ENCODE data around the gene HS1BP3.

Gene HS1BP3

DNA sequence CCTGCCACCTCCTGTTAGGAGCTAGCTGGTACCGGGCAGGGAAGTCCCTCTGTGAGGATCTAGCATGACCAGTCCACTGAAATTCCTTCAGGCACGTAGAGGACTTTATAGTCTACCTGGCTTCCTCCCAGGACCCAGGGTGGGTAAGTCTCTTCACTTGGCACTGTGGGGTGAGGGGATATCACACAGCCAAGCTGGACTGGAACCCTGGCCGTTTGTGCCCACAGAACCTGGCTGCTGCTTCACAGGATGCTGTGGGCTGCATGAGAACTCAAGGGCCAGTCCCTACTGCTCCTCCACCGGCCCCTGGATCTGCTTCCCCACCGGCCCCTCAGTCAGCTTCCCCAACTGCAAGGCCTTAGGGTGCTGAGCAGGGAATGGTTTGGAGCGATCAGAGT lies 35.8 kb downstream of the HS1BP3 start:
- DNase-seq = no peak

DNA sequence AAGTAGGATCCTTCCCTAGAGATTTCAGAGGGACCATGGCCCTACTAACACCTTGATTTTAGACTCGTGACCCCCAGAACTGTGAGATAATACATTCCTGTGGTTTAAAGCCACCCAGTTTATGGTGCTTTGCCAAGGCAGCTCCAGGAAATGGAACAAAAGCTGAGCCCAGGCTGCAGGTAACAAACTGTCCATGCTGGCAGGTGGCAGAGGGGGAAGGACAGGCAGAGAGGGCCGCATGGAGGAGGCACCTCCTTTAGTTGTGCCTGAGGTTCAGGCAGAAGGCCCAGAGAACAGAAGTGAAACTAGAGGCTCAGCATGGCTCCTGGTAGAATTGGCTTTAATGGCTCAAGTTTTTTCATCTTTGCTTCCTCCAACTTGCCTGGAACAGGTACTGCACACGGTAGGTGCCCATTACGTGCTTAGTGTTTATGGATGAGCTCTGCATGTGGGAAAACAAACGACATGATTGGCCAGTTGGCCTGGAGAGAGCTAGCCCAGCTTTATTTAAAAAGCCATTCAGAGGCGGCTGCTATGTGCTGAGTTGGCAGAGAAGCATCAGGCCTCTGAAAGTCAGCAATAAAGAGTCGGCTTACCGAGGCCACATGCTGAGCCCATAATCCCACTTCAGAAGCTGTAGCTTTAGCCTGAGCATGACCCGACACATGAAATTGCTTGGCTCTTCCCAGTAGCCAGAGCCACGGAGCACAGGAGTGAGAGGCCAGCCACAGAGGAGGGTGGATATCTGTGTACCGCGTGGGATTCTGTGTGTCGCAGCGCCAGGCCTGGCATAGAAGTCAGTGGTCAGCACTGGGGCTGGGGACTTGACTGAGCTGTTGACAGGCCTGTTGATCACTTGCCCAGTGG lies 36.5 kb downstream of the HS1BP3 start:
- no peak for DNase-seq

DNA sequence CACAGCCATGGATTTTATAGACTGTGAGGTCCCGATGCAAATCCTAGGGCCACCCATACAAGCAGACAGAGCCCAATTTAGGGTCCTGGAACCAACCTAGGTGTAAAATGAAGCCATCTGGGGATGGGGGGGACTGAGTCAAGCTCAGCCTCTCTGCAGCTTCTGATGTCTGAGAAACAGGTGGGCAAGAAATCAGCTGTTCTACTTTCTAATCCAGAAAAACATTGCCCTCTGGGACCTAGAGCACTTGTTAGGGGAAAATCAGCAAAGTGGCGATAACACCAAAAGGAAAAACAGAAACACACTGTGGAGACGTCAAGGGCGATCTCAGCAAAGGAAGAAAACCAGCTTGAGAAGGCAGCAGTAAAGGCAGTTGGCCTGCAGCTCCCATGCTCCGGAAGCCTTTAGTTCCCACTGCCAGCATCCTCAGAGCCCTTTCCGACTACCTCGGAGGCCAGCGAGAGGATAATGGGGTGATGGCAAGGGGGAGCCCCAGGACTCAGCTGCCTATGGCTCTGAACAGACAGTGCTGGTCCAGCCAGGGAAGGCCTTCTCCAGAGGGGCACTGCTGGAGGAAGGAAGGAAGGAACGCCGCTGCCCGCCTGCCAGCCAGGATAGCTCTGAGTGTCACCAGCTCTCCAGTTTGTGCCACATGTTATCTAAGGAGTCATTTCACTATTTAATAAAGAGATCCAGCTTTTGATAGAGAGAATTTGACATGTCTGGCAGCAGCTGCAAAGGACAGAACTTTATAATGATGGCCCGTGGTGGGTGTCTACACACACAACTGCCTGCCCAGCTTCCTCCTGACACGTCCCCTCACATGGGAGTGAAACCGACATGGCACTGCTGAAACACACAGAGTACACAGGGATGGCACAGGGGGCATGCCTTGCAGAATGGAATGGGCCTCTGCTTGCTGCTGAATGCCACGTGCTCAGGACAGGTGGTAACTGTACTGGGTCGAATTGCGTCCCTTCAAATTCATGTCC lies 37.7 kb downstream of the HS1BP3 start:
- no peak for DNase-seq

DNA sequence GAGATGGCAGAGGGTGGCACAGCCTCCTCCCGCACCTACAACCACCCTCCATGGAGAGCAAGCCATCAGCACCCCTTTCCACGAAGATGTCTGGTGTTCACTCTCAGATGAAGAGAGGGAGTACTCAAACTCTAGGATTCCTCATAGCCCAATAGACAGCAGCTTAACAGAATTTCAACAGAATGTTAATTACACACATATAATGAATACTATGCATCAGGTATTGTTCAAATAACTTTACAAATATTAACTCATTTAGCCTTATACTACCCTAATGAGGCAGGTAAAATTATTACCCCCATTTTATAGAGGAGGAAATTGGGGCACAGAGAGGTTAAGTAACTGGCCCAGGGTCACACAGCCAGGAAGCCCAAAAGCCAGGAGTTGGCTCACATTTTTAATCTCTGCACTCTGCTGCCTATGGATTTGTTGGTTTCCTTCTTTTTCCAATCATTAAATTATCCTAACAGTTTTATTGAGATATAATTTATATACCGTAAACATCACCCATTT lies 39.0 kb downstream of the HS1BP3 start:
- DNase-seq = no peak

DNA sequence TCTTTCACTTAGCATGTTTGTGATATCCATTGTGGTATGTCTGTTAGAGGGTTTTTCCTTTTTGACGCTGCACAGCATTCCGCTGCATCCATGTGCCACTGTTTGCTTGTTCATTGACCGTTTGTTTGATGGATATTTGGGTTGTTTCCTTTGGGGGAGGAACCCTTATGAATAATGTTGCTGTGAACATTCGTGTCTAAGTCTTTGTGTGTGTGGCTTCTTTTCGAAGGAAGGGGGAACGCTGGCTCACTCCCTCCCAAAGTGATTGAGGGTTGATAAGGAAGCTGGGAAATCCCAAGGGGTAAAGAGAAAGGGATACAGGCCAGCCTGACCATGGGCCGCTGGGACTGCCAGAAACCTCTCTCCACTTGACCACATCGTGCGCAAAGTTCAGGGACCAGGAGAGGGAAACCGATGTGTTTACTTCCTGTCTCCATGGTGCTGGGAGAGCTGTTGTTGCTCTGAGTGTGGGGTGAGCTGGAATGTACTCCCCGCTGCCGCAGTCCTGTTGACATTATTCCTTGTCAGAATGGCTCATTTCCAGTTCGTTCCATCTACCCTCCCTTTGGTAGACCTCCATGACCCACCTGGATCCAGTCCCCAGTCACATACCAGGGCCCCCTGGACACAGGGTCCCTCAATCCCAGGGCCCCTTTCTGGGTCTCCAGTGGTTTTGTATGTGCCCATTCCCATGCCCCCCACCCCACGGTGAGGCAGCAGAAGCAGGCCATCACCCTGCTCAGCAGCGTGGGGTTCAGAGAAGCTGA lies 39.6 kb downstream of the HS1BP3 start:
- no peak for DNase-seq

DNA sequence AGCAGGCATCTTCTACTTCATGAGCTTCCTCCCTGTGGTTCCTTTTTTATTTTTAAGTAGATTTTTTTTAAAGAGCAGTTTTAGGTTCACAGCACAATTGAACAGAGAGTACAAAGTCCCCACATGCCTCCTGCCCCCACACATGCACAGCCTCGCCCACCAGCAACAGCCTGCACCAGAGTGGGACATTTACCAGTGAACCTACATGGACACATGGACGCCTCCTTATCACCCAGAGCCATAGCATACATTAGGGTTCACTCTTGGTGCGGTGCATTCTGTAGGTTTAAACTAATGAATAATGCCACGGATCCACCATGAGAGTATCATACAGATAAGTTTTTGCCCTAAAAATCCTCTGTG lies 40.9 kb downstream of the HS1BP3 start:
- DNase-seq = no peak

DNA sequence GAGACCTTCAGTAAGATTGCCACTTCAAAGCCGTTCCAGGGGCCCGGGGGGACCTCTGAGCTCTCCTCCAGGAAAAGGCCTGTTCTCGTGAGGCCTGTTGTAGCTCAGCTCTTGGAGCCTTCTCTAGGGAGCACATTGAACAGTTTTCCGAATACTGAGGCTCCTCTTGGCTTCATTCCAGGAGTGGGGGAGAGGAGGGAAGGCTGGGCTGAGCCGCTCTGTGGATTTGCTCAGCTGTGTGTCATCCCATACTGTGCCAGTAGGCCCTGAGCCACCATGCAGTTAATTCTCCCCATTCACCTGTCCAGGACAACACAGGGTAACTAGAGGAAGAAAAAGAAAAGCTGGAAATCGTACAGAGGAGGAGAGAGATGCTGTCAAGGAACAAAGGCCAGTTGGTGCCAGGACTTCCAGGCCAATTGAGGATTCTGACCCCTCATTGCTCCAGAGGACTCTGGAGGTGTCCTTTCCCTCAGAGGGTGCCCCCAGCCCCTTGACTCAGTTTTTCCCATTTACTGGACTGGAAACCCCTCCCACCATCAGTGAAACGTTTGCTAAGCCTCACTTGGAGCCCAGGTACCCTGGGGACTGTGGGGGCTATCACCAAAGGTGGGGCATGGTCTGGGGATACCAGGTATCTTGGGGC lies 41.4 kb downstream of the HS1BP3 start:
- DNase-seq = no peak

DNA sequence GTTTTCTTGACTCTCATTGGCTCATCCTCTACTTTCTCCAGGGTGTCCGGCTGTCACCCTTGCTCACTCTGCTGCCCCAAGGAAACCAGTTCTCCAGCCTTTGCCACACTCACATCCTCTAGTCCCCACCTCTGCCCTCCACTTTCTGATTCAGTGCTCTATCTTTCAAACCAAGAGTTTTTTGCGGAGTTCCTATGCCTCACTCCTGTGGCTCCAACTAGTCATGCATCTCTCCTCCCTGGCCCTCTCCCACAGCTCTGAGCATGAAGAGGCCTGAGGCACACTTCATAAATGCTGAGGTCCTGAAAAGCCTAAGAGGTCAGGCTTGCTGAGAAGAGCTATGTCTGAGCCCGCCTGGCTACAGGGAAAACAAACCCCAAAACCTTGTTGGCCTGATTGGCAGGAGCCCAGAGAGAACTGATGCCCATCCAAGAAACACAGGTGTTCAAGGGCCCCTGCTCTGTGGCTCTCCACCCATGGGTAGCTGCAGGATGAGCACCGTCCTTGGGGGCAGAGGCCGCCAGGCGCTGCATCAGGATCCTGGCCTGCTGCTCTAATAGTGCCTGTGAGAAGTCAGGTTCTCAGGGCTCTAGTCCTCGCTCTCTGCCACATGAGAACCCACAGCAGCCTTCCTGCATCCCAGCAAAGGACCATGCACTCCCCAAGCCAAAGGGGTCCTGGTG lies 42.1 kb downstream of the HS1BP3 start:
- no peak for DNase-seq

DNA sequence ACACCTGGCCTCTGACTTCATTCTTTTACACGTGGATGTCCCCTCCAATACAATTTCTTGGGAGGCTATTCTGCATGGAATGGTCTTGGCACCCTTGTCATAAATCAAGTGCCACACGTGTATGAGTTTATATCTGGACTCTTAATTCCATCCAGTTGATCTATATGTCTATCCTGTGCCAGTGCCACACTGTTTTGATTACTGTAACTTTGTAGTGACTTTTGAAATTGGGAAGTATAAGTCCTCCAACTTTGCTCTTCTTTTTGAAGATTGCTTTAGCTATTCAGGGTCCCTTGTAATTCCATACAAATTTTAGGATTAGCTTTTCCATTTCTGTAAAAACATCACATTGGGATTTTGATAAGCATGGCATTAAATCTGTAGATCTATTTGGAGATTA lies 43.5 kb downstream of the HS1BP3 start:
- DNase-seq = no peak

DNA sequence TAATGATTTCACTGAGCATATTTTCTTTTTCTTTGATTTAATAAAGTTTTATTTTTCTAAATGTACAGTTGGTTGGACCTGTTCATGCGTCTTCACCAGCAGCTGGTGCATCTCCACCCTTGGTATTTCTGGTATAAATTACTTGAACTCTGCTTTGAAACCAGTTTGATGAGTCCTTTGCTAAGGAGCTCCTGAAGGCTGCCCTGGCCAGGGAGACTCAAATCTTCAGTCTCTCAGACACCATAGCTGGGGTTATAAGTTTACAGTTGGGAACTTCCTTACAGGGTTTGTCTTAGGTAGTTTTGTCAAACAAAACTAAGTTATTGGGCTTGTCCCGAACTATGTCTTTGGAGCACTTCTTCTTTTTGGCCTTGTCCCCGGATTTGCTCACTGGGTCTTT lies 44.7 kb downstream of the HS1BP3 start:
- no peak for DNase-seq

DNA sequence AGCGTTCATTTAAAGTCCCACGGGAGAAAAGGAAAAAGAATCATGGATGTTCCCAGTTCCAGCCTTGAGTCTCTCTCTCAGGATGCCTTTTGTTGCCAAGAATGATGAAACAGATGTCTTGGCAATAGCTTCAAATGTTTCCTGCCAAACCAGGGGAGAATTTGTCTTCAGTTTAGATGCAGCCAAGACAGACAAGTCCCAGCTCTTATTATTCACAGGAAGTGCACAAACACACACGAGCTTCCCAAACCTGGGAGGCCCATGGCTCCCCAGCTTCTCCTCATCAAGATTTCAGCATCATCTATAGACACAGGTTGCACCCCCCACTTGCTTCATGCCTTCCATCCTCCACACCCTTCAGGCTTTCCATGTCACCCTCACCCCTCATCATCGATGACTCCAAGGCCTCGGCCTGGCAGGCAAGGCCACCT lies 45.9 kb downstream of the HS1BP3 start:
- no peak for DNase-seq

DNA sequence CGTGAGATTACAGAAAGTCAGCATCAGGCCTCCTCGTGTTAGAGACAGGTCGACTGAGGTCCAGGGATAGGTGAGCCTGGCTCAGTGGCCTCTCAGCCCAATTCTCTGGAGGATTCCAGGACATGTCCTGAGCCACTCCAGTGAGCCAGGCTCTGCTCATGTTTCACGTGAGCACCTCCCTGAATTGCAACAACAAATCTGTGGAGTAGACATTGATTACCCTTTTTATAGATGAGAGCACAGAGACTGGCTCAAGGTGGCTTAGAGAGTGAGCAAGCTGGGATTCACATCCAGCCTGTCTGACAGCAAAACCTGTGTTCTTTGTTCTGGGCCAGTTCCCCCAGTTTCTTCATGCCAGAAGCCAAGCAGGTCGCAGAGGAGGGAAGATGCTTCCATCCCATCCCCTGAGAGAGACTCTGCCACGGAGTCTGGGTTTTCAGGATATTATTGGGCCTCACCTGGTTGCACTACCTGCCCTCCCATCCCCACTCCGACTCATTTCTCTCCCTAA lies 46.4 kb downstream of the HS1BP3 start:
- no peak for DNase-seq

DNA sequence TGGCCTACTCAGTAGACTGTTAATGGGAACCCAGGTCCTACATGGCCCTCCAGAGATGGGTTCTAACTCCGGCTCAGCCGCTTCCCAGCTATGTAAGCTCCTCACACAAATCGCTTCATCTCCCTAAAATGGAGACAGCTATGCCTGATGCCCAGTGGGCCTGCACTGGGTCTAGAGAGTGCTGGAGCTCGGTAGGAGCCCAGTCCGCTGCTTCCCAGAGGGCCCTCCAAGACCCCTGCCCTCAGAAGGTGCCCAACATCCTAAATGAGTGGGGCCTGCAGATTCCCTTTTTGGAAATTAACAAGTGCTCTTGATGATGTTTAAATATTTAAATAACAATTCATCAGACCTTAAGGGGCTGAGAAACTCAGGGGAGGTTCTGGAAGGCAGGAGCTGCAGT lies 47.1 kb downstream of the HS1BP3 start:
- DNase-seq = no peak

DNA sequence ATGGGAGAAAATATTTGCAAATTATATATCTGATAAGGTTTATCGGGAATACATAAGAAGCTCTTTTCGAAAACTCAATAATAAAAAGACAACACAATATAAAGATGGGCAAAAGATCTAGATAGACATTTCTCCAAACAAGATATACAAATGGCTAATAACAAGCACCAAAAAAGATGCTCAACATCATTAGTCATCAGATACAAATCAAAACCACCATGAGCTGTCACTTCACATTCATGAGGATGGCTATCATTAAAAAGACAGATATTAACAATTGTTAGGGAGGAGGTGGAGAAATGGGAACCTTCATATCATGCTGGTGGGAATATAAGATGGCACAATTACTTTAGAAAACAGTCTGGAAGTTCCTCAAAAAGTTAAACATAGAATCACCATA lies 48.1 kb downstream of the HS1BP3 start:
- DNase-seq = no peak

DNA sequence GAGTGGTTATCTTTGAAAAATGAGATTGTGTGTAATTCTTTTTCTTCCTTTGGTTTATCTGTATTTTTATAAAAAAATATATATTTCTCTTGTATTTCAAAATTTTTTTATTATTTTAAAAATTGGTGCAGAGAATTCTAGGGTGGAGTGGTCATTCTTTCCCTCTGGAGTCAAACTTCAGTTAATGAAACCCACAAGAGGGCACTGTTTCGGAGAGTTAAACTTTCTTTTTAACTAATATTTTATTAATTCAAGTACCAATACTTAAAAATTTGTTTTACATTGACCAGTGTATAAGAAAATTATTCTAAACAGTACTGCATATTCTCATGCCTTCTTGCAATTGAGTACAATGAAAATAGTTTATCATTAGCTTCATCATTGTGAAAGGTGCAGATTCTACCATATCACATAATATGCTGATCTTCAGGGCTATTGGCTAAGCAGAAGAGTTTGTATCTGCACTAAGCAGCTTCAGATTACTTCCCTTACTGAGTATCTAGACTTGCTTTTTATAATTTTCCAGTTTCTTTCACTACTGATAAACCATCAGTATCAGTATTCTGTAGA lies 50.1 kb downstream of the HS1BP3 start:
- no peak for DNase-seq

DNA sequence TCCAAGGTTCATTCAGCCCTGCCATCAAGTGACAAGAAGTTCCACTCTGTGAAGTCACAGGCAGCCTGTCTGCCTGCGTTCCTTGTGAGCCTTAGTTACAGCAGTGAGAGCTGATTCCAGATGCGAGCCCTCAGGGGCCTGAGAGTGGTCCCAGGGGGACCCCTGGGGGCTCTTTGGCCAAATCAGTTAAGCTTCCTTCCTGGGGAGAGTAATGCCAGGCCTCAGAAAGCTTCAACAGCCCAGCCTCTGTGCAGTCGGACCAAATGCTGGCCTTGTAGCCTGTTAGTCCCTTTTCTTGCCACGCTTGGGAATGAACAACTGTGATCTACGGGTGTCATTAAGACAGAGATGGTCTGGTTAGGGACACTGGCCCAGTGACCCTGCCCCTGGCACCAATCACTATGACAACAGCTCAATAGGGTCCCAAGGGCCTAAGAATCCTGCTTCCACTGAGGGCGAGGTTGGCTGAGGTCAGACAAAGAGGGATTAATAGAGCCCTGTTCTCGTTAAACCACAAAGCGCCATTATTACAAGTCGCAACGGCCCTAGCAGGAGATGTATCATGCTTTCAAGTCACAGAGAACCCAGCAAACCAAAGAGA lies 50.9 kb downstream of the HS1BP3 start:
- DNase-seq = no peak

DNA sequence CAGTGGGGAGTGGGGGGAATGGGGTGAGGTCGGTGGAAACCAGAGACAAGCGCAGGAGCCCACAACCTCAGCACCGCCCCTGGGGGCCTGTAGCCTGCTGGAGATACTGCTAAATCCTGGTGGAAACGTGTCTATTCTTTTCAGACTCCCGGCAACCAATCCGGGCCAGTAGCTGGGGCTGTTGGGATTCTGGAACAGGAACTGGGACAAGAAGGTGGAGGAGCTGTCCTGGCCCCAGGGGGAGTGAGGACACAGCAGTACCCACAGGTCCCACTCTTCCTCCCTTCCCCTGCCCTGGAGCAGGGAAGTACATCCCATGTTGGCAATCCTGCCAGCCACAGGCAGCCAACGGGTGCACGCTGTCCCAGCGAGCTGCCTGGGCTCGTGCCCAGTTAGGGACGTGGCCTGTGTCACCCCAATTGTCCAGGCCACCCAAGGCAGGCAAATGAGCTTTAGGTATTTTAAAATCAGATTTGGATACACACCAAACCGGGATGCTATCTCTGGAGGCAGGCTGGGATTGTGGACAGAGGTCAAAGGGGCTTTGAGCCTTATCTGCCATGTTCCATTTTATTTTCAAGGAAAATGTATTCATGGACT lies 51.8 kb downstream of the HS1BP3 start:
- no peak for DNase-seq

DNA sequence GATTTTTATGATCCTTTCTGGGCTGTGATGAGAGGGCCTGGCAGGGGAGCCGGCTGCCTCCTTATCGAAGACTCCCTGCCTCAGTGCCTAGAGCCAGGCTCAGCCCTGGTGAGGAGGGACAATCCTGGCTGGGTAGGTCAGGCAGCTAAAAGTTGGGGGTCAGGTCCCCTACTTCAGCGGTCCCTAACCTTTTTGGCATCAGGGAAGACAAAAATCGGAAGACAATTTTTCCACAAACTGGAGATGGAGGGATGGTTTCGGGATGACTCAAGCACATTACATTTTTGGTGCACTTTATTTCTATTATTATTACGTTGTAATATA lies 53.1 kb downstream of the HS1BP3 start:
- no peak for DNase-seq

DNA sequence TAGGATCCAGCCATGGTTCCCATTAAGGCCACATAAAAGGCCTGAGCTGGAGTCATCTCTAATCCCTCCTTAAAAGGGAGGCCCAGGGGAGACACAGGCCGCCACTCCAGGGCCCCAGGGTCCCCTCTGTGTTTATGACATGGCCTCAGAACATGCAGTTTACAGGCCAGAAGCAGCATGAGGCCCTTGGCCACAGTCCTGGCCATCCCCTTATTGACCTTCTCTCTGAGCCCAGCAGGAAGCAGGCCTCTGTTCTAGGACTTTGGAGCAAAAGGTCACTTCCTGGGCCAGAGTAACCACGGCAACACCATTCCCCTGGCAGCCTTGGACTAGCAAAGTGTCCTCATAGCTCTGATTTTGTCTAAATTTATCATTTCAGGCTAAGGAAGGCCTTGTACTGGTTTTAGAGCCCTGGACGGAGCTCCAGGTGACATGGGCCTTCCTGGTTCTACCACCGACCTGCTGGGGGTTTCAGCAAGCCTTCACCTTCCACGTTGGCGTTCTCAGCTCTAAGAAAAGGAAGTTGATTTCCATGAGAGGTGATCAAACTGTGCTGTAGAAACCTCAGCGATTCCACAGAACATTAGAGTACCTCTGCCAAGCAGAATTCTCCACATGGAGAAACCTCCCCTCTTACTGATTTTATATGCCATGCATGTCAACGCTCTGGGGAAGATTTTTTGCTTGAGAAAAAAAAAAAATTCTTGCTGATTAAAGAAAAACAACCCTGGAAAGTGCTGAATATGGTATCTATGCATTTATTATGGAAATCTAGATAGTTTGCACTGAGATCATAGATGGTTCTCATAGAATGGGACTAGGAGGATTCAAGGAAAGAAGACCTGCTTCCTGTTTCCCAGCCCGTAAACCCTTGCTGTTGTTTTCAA lies 53.7 kb downstream of the HS1BP3 start:
- no peak for DNase-seq
